ENCODE measurements around the gene FXYD1. TPM values are rescaled to one million over a fixed set of nuclear protein-coding genes. Genes with fewer than 3 reads are reported as not detected.
A peak's percentile ranks its signal among the peaks of the same experiment; 100 is the strongest.

The FXYD1 gene
- total RNA-seq (2014; rRNA removed; shearing (Covaris generic)) (1.5 and 1.7 TPM in 2 replicates), polyA plus RNA-seq (2016; fragmentation: Nextera tagmentation; extraction: Ambion mirVana) (26.8 and 31.3 TPM in 2 replicates)
- long read RNA-seq, partial matches to known transcripts, result 1 of 1 reads
- long read RNA-seq, other reads (novel, unspliced or antisense), result 0 of 1 reads

DNA sequence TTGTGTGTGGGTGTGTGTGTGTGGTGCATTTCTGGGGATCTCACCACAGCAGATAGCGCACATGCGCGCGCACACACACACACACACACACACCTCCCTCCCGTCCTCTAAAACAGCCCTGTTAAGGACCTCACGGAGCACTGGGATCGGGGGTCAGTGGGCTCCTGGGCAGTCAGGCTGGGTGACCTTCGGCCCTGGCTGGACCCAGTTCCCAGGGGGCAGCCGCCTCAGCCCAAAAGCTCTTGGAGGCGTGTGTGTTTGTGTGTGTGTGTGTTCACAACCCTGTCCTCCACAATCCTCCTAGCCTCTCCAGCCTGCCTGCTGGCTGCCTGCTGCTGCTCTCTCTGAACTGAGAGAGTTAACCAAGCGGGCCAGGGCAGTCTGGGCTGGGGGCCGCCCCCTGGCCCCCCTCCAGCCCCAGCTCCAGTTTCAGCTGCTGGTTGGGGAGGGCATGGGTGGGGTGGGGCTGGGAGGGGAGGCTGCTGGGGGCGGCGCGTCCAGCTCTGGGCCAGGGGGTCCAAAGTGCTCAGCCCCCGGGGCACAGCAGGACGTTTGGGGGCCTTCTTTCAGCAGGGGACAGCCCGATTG lies at the start of gene FXYD1:
Gene FXYD1 (plus strand): TSS at position 520 of the 588 bp plus-strand sequence. CDS start 1,256 bp downstream, outside the sequence.
- no peak for DNase-seq (ENCODE audit: low spot score)
- ATAC-seq, result no peak
- Histone ChIP-seq H3K4me2 (no peak within 1 kb of the TSS), H3K4me3 (no peak within 1 kb of the TSS), H4K20me1 (replicated peaks; ENCODE audit: insufficient read depth) (no peaks in the 10 kb centered on the region), H3K36me3 (ENCODE audit: insufficient read depth) (no peaks in the 10 kb centered on the region), H3K79me2 (replicated peaks; ENCODE audit: insufficient read depth) (no peaks in the 10 kb centered on the region), H3K4me1 (ENCODE audit: insufficient read depth) (peaks cover 27% of the 10 kb centered on the region), H3K27me3 (ENCODE audit: insufficient read depth) (peaks cover 11% of the 10 kb centered on the region; the same call in 1 of the 2 replicates), H2AFZ (no peak within 1 kb of the TSS), H3K27ac (ENCODE audit: low read depth) (no peak within 1 kb of the TSS), H3F3A (replicated peaks; ENCODE audit: low read depth) (0 out of 2 replicates have a peak, but pooled peaks cover 9% of the 10 kb centered on the region), H3K9me2 (ENCODE audit: insufficient read depth) (no peaks in the 10 kb centered on the region)
- no peak for TF ChIP-seq NANOG (IDR thresholded peaks at IDR 0.05; ENCODE audit: borderline replicate concordance)
- no peak for TF ChIP-seq CTCF (conservative IDR thresholded peaks at IDR 0.05; ENCODE audit: low read depth in 2 of 2)
- no peak for TF ChIP-seq EZH2 (IDR thresholded peaks at IDR 0.05; ENCODE audit: low read depth, unreplicated experiment)
- TF ChIP-seq STAT1 (IDR thresholded peaks at IDR 0.05; ENCODE audit: unreplicated experiment), result no peak
- TF ChIP-seq, protein P1, sequence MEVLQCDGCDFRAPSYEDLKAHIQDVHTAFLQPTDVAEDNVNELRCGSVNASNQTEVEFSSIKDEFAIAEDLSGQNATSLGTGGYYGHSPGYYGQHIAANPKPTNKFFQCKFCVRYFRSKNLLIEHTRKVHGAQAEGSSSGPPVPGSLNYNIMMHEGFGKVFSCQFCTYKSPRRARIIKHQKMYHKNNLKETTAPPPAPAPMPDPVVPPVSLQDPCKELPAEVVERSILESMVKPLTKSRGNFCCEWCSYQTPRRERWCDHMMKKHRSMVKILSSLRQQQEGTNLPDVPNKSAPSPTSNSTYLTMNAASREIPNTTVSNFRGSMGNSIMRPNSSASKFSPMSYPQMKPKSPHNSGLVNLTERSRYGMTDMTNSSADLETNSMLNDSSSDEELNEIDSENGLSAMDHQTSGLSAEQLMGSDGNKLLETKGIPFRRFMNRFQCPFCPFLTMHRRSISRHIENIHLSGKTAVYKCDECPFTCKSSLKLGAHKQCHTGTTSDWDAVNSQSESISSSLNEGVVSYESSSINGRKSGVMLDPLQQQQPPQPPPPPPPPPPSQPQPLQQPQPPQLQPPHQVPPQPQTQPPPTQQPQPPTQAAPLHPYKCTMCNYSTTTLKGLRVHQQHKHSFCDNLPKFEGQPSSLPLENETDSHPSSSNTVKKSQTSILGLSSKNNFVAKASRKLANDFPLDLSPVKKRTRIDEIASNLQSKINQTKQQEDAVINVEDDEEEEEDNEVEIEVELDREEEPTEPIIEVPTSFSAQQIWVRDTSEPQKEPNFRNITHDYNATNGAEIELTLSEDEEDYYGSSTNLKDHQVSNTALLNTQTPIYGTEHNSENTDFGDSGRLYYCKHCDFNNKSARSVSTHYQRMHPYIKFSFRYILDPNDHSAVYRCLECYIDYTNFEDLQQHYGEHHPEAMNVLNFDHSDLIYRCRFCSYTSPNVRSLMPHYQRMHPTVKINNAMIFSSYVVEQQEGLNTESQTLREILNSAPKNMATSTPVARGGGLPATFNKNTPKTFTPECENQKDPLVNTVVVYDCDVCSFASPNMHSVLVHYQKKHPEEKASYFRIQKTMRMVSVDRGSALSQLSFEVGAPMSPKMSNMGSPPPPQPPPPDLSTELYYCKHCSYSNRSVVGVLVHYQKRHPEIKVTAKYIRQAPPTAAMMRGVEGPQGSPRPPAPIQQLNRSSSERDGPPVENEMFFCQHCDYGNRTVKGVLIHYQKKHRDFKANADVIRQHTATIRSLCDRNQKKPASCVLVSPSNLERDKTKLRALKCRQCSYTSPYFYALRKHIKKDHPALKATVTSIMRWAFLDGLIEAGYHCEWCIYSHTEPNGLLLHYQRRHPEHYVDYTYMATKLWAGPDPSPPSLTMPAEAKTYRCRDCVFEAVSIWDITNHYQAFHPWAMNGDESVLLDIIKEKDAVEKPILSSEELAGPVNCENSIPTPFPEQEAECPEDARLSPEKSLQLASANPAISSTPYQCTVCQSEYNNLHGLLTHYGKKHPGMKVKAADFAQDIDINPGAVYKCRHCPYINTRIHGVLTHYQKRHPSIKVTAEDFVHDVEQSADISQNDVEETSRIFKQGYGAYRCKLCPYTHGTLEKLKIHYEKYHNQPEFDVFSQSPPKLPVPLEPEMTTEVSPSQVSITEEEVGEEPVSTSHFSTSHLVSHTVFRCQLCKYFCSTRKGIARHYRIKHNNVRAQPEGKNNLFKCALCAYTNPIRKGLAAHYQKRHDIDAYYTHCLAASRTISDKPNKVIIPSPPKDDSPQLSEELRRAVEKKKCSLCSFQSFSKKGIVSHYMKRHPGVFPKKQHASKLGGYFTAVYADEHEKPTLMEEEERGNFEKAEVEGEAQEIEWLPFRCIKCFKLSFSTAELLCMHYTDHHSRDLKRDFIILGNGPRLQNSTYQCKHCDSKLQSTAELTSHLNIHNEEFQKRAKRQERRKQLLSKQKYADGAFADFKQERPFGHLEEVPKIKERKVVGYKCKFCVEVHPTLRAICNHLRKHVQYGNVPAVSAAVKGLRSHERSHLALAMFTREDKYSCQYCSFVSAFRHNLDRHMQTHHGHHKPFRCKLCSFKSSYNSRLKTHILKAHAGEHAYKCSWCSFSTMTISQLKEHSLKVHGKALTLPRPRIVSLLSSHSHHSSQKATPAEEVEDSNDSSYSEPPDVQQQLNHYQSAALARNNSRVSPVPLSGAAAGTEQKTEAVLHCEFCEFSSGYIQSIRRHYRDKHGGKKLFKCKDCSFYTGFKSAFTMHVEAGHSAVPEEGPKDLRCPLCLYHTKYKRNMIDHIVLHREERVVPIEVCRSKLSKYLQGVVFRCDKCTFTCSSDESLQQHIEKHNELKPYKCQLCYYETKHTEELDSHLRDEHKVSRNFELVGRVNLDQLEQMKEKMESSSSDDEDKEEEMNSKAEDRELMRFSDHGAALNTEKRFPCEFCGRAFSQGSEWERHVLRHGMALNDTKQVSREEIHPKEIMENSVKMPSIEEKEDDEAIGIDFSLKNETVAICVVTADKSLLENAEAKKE (CRISPR knock-in tag; IDR thresholded peaks at IDR 0.05), result no peak
- no peak for TF ChIP-seq ZNF331 (CRISPR knock-in tag; IDR thresholded peaks at IDR 0.05; ENCODE audit: low read depth)
- TF ChIP-seq JUNB (IDR thresholded peaks at IDR 0.05; ENCODE audit: unreplicated experiment), result no peak
- TF ChIP-seq REST (IDR thresholded peaks at IDR 0.05; ENCODE audit: unreplicated experiment), result no peak
- no peak for TF ChIP-seq CREB1 (CRISPR knock-in tag; IDR thresholded peaks at IDR 0.05; ENCODE audit: low read depth)
- TF ChIP-seq POLR2AphosphoS5 (IDR thresholded peaks at IDR 0.05; ENCODE audit: low read depth), result no peak
- TF ChIP-seq, protein P2, sequence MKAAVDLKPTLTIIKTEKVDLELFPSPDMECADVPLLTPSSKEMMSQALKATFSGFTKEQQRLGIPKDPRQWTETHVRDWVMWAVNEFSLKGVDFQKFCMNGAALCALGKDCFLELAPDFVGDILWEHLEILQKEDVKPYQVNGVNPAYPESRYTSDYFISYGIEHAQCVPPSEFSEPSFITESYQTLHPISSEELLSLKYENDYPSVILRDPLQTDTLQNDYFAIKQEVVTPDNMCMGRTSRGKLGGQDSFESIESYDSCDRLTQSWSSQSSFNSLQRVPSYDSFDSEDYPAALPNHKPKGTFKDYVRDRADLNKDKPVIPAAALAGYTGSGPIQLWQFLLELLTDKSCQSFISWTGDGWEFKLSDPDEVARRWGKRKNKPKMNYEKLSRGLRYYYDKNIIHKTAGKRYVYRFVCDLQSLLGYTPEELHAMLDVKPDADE (IDR thresholded peaks at IDR 0.05), result no peak
- no peak for TF ChIP-seq EZH2phosphoT487 (IDR thresholded peaks at IDR 0.05; ENCODE audit: unreplicated experiment)
- TF ChIP-seq ZNF114 (CRISPR knock-in tag; IDR thresholded peaks at IDR 0.05), result no peak
- Mint-ChIP-seq H3K36me3 (ENCODE audit: low read depth) (no peaks in the 10 kb centered on the region; the same call in 2 of the 3 replicates), H3K4me3 (no peak within 1 kb of the TSS; the same call in 2 of the 3 replicates), H3K27me3 (ENCODE audit: insufficient read depth, low read depth, poor library complexity) (peaks cover 26% of the 10 kb centered on the region), H3K4me1 (peaks cover 36% of the 10 kb centered on the region), H3K27ac (peak within 1 kb of the TSS; percentile 57; the same call in 1 of the 2 replicates), H3K9me3 (no peaks in the 10 kb centered on the region; the same call in 2 of the 3 replicates)
